ENCODE results near the gene INTS4.
"Not testable (repeated sequence)": the region's sequence is repeated elsewhere in the genome, so short reads cannot be mapped to it uniquely, and the experiment has no call there.

The INTS4 gene

DNA sequence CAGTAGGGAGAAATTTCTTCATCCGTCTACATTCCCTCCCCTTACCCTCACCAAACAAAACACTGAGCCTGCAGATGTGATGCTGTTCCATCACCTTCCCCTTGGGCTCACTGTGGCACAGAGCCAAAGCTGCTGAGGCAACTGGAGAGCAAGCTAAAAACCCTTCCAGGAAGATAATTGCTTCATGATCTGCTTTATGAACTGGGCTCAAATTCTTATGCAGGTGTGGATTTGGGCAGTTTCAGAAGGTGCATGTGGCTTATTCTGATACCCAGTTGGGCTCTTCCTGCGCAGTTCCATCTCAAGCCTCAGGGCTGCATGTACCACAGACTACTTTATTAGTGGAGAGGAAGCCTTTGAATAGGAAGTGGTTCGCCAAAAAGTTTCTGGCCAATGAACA, 115.2 kb downstream of the INTS4 start:
- no peak for DNase-seq (ENCODE audit: low spot score)

- DNase-seq (ENCODE audit: low spot score) = not testable (repeated sequence)
Measured at GRCh38 chr11:77878247-77878646, 116.2 kb downstream of the INTS4 start.

- DNase-seq (ENCODE audit: low spot score) = no peak
Measured at GRCh38 chr11:77876045-77876444, 118.4 kb downstream of the INTS4 start.

DNA sequence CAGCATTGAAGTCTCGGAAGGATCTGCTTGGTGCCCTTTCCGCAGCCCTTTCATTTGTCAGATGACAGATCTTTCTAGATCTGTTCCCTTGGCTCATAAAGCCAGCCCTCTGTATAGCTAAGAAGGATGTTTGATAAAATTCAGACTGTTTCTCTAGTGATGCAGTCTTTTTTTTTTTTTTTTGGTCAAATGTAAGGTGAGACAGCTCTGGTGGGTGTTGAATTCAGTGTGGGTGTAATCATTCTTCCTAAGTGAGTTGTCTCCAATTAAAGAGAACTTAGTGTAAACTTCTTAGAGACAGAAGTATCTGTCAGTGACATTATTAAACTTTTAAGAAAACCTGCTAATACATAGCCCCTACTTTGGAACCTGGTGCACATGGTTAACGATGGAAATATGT, 120.3 kb downstream of the INTS4 start:
- DNase-seq (ENCODE audit: low spot score) = no peak

DNA sequence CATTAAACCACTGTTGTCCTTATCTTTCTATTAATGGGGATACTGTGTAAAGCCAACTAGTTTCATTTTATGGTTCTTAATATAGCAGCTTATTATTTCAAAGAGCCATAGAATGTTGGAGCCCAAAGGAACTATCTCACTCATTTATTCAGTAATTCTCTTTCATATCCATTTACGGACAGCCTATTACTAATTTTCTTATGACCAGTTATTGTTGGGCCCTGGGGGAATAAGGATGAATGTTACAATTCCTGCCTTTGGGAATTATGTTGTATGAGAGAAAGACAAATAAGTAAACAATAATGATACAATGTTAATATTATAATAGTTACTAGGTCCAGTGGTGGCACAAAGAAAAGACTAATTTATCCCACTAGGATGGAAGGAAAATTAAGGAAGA, 121.1 kb downstream of the INTS4 start:
- DNase-seq (ENCODE audit: low spot score) = no peak

- no peak for DNase-seq (ENCODE audit: low spot score)
Measured at GRCh38 chr11:77871855-77872254, 122.6 kb downstream of the INTS4 start.

GRCh38 chr11:77868744-77869143, 125.7 kb downstream of the INTS4 start:
- DNase-seq (ENCODE audit: low spot score) = no peak

DNA sequence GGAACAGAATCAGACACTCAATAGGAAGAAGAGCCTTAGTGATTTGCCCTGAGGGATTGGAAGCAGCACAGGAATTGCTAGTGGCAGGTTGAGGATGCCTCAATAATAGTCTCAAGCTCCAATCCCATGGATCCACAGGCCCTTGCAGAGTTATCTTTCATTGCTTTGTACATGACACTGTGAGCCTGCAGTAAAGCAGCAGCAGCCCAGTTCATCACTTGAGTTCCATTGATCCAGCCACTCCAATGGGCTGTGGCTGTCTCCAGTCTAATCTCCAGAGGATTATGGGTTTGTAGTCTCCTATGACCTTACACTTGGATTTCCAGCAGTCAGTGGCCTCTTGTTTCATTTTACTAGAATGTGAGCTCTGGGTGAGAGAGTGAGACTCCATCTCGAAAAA, 128.1 kb downstream of the INTS4 start:
- no peak for DNase-seq (ENCODE audit: low spot score)

DNA sequence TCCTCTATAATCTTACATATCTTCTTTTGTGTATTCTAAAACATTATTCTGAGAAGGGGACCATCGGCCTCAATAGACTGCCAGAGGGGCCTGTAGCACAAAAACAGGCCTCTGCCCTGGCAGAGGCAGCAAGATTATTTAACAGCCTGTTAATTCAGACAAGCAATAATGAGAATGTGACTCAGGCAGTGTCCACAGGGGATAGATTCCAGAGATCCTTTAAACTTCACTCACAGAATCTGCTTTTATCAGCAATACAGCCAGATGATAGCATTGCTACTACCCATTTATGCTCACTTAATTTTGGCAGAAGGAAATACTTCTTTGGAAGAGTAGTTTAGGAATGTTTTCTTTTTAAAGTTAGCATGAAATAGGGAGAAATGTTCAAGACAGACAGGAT, 128.7 kb downstream of the INTS4 start:
- DNase-seq (ENCODE audit: low spot score) = no peak

GRCh38 chr11:77861444-77861843, 133.0 kb downstream of the INTS4 start:
- DNase-seq (ENCODE audit: low spot score) = not testable (repeated sequence)

GRCh38 chr11:77857906-77858457, 136.5 kb downstream of the INTS4 start:
- DNase-seq (ENCODE audit: low spot score) = not testable (repeated sequence)

DNA sequence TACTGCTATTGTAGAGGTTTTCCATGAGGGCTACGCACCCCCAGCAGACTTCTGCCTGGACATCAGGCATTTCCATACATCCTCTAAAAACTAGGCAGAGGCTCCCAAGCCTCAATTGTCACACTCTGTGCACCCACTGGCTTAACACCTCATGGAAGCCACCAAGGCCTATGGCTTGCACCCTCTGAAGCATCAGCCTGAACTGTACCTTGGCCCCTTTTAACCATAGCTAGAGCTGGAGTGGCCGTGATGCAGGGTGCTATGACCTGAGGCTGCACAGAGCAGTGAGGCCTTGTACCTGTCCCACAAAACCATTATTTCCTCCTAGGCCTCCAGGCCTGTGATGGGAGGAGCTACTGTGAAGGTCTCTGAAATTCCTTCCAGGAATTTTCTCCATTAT, 139.6 kb downstream of the INTS4 start:
- DNase-seq (ENCODE audit: low spot score) = no peak

DNA sequence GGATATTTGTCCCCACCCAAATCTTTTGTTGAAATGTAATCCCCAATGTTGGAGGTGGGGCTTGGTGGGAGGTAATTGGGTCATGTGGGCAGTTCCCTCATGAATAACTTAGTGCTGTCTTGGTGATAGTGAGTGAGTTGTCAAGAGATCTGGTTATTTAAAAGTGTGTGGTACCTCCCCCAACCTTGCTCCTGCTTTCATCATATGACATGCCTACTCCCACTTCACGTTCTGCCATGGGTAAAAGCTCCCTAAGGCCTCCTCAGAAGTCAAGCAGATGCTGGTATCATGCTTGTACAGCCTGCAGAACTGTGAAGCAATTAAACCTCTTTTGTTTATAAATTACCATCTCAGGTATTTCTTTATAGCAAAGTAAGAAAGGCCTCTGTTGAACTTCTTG, 143.0 kb downstream of the INTS4 start:
- DNase-seq (ENCODE audit: low spot score) = no peak

GRCh38 chr11:77843700-77844099, 150.8 kb downstream of the INTS4 start:
- DNase-seq (ENCODE audit: low spot score) = not testable (repeated sequence)

DNA sequence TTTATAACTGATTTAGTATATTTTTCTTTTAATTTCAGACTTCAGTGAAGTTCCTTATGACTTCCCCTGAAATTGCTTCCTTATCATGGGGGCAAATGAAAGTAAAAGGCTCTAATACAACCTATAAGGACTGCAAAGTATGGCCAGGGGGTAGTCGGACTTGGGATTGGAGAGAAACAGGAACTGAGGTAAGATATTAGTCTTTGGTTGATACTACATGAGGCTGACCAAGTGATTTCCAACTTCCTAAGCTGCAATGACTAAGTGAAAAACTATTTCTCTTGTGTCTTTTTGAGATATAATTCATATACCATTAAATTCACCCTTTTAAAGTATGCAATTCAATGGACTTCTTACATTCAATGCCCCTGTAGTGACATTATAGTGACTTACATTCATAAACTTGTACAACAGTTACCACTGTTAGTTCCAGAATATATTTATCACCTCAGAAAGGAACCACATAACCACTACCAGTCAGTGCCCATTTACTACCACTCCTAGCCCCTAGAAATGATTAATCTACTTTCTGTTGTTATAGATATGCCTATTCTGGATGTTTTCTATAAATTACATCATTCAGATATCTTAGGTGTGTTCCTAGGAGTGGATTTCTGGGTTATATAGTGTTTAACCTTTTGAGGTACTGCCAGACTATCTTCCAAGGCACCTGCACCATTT, 151.9 kb downstream of the INTS4 start:
- no peak for DNase-seq (ENCODE audit: low spot score)

- DNase-seq (ENCODE audit: low spot score) = no peak
Measured at GRCh38 chr11:77833302-77833701, 161.2 kb downstream of the INTS4 start.

DNA sequence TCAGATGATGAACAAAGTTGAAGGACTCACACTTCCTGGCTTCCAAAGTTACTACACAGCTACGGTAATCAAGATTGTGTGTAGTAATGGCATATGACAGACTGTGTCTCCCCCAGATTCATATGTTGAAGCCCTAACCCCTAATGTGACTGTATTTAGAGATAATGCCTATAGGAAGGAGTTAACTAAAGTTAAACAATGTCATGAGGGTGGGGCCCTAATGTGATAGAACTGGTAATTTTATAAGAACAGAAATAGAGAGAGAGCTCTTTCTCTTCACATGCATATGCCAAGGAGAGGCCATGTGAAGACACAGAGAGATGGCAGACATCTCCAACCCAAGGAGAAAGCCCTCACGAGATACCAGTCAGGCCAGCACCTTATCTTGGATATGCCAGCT, 165.5 kb downstream of the INTS4 start:
- no peak for DNase-seq (ENCODE audit: low spot score)
